Activated CD8-positive, alpha-beta memory T cell treated with anti-CD3 and anti-CD28 coated beads for 1 hour (primary cell): ENCODE data around the gene KAT14.
"Not testable (repeated sequence)": the region's sequence is repeated elsewhere in the genome, so short reads cannot be mapped to it uniquely, and the experiment has no call there.

Experiments
- DNase-seq, 2 donors: peaks; one replicate each; pipeline ENCODE4 v3.0.0-alpha.2; 2020; ENCODE audit warnings: low read depth in 1 of 2; ENCODE audit errors: extremely low read depth in 1 of 2

Gene KAT14

DNA sequence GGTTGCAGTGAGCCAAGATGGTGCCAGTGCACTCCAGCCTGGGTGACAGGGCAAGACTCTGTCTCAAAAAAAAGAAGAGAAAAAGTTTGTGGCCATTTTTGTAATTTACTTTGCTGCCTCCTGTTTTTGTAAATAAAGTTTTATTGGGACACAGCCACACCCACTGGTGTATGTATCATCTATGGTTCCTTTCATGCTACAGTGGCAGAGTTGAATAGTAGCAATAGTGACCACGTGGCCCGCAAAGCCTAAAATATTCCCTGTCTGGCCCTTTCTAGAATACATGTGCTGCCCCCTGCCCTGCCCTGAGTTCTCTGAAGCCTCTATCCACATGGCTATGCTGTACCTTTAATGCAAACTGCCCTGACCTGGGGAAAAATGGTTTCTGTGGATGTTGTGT, 75.3 kb downstream of the KAT14 start:
- DNase-seq: no peak

- no peak for DNase-seq
Observed at GRCh38 chr20:18215566-18215965, 77.9 kb downstream of the KAT14 start.

GRCh38 chr20:18218280-18218679, 80.6 kb downstream of the KAT14 start:
- DNase-seq: no peak

DNA sequence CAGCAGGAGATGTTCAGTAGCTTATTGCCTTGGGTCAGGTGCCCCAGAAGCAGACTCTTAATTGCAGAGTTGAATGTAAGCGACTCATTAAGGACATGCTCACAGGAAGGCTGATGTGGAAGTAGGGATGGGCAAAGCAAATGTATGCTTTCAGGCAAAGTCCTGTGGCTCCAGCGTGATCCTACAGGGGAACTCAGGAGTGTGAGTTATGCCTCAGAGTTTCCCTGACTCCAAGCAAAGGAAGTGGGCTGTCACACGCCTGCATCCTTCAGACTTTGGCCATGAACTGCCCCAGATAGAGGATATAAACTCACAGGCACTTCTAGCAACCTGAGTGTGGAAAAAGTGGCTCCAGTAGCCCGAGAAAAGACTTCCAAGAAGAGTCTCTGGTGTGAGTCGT, 85.7 kb downstream of the KAT14 start:
- no peak for DNase-seq

DNA sequence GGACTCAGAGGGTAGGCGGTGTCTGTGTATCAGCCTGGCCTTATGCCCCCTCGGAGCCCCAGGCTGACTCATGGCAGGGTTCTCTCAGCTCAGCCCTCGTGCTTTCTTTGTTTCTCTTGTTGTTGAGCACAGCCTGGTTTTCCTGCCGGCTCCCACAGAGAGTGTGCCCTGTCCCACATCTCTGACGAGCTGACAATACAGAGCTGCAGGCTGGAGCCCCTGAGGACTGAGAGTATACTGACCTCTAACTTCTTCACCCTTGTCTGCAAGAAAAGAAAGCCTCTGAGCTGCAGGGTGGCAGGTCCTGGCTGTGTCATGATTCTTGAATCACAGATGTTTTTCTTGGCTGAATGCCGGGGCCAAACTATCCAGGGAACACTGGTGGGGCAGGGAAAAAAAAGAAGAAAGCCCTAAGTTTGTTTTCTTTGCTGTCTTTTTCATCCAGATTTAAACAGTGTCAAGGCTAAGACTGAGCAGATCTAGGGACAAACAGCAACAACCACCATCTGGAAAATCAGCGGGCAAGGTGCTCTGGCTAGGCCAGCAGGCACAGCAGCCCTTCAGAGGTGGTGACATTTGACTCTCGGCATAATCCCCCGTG, 87.4 kb downstream of the KAT14 start:
- DNase-seq: no peak

GRCh38 chr20:18225632-18226031, 88.0 kb downstream of the KAT14 start:
- DNase-seq: no peak

DNA sequence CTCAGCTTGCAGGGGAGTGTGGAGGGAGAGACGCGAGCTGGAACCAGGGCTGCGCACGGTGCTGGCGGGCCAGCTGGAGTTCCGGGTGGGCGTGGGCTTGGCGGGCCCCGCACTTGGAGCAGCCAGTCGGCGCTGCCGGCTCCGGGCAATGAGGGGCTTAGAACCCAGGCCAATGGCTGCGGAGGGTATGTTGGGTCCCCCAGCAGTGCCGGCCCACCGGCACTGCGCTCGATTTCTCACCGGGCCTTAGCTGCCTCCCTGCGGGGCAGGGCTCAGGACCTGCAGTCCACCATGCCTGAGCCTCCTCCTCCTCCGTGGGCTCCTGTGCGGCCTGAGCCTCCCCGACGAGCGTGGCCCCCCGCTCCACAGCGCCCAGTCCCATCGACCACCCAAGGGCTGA, 89.1 kb downstream of the KAT14 start:
- not testable (repeated sequence) for DNase-seq

DNA sequence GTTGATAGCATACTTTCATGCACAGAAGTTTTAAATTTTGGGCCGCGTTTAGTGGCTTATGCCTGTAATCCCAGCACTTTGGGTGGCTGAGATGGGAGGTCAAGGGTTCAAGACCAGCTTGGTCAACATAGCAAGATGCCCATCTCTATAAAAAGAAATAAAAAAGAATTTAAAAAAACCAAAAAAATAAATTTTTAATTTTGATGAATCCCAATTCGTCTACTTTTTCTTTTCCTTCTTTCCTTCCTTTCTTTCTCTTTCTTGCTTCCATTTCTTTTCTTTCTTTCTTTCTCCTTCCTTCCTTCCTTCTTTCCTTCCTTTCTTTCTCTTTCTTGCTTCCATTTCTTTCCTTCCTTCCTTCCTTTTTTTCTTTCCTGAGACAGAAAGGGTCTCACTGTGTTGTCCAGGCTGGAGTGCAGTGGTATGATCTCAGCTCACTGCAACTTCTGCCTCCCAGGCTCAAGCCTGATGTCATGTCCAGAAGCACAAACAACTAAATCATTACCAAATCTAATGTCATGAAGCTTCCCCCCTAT, 95.8 kb downstream of the KAT14 start:
- DNase-seq: no peak
